ENCODE measurements around the gene PI4K2A. TPM values are rescaled to one million over a fixed set of nuclear protein-coding genes. Genes with fewer than 3 reads are reported as not detected.

Gene PI4K2A
- total and polyA plus RNA-seq, 2 of the 13 experiments (the other 11 are each of a cell fraction or from before 2014, with no cell fraction given) = 10.9 to 14.3 TPM

DNA sequence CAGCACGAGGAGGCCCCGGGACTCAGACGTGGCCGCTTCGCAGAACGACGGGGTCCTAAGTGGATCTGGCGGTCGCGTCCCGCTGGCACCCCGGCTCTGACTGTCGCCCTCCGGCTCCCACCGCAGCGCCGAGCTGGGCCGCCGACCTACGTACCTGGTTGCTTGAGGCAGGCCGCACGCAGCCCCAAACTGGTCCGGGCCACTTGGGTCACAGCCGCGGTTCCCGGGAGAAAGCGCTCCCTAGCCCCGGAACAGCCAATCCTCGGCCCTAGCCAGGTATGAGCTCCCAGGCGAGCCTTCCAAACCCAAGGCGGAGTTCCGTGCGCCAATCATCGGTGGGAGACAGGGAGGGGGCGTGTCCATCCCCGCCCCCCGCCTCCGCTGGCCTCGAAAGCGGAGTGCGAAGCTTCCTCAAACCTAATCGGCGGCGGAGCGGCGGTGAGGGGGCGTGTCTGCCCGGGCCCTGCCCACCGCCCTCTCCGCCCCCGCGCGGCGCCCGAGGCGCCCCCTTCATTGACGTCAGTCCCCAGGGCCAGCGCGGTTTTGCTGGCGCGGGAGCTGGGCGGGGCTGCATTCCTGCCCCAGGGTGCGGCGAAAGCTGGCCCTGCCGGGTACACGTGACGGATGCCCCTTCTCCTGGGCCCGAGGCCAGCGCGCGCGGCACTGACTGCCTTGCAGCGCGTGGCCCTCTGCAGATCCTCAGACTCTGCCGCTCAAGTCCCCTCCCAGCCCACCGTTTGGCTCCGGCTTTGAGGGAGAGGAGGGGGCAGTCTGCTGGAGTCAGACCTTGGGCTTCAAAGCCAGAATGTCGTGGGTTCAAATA lies 46.7 kb downstream of the PI4K2A start, which contains the start of gene AVPI1 (continued):
- TF ChIP-seq ZBTB40 (IDR thresholded peaks at IDR 0.05) (no peak), ZBTB40 (CRISPR knock-in tag; IDR thresholded peaks at IDR 0.05) (peak; percentile 48; the same call in 1 of the 2 replicates), ZNF792 (CRISPR knock-in tag; IDR thresholded peaks at IDR 0.05) (peak; percentile 91), LRRFIP1 (CRISPR knock-in tag; conservative IDR thresholded peaks at IDR 0.05) (no peak), AKNA (CRISPR knock-in tag; IDR thresholded peaks at IDR 0.05; ENCODE audit: borderline replicate concordance) (no peak), ZFY (CRISPR knock-in tag; IDR thresholded peaks at IDR 0.05) (peak; percentile 90), NR2F1 (CRISPR knock-in tag; IDR thresholded peaks at IDR 0.05) (peak in 1 of 2 experiments; percentile 23; a peak in 1 of 4 replicates)
- TF ChIP-seq, protein P1, sequence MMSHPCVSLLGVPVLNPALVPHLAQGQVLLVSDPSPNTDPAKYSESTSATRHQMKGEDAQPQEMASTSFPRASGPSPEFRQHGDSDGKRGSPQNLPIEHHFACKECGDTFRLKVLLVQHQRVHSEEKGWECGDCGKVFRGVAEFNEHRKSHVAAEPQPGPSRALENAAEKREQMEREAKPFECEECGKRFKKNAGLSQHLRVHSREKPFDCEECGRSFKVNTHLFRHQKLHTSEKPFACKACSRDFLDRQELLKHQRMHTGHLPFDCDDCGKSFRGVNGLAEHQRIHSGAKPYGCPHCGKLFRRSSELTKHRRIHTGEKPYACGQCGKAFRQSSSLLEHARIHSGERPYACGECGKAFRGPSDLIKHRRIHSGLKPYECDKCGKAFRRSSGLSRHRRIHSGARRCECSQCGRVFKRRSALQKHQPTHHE (CRISPR knock-in tag; IDR thresholded peaks at IDR 0.05; ENCODE audit: borderline replicate concordance) = peak; percentile 80; the same call in 1 of the 2 replicates
